Measurements from ENCODE around the gene MYH15. TPM values are rescaled to one million over a fixed set of nuclear protein-coding genes. Genes with fewer than 3 reads are reported as not detected.

The MYH15 gene
- total RNA-seq, 1 donor from 2014 or later = not detected

DNA sequence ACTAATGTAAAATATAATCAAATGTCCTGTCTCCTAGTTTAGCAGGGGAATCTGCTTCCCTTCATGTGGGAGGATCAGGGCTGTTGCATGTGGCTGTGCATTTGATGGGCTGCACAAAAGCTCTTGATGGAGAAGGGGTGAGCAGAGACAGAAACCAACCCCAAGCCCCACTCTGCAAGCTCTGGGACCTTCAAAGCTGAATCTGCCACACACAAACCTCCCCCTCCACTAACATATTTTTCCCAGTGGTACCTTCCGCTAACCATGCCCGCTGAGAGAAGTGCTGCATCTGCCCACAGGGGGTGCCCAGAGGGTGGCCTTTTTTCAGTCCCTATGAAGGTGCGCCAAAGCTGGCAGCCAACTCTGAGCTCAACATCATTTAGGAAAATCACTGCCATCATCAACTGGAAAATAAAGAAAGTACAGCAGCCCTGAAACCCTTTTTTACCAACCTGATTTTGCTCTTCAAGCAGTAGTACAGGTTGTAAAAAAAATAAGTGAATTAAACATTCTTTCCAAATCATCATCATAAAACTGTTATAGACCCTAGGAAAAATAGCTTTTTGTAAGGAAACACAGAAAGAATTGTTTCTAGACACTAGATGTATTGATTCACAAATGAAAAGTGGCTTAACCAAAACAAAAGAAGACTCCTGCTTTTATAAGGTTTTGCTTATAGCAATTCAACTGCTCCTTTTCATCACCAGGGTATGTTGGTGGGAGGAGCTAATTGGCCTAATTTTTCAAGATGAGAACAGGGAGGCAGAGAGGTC is 117.1 kb downstream of the MYH15 start:
- no peak for DNase-seq (ENCODE audit: extremely low spot score in 2 of 2)
- H3K9me3 ChIP-seq = no peaks in the 10 kb centered on the region
- intact Hi-C loops (cut with DNase I) = no loop called here
- TF ChIP-seq, protein P1, sequence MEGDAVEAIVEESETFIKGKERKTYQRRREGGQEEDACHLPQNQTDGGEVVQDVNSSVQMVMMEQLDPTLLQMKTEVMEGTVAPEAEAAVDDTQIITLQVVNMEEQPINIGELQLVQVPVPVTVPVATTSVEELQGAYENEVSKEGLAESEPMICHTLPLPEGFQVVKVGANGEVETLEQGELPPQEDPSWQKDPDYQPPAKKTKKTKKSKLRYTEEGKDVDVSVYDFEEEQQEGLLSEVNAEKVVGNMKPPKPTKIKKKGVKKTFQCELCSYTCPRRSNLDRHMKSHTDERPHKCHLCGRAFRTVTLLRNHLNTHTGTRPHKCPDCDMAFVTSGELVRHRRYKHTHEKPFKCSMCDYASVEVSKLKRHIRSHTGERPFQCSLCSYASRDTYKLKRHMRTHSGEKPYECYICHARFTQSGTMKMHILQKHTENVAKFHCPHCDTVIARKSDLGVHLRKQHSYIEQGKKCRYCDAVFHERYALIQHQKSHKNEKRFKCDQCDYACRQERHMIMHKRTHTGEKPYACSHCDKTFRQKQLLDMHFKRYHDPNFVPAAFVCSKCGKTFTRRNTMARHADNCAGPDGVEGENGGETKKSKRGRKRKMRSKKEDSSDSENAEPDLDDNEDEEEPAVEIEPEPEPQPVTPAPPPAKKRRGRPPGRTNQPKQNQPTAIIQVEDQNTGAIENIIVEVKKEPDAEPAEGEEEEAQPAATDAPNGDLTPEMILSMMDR (IDR thresholded peaks at IDR 0.05) = no peak
- TF ChIP-seq POLR2A (IDR thresholded peaks at IDR 0.05) (no peak), POLR2AphosphoS5 (IDR thresholded peaks at IDR 0.05; ENCODE audit: insufficient read depth in 1 of 2, low read depth in 1 of 2) (no peak)
- H3K36me3 ChIP-seq = no peaks in the 10 kb centered on the region
- no peak overlapping the region for H3K4me3 ChIP-seq
- no peak overlapping the region for H3K27ac ChIP-seq
- H3K27me3 ChIP-seq = no peaks in the 10 kb centered on the region
- peaks cover 23% of the 10 kb centered on the region for H3K4me1 ChIP-seq

DNA sequence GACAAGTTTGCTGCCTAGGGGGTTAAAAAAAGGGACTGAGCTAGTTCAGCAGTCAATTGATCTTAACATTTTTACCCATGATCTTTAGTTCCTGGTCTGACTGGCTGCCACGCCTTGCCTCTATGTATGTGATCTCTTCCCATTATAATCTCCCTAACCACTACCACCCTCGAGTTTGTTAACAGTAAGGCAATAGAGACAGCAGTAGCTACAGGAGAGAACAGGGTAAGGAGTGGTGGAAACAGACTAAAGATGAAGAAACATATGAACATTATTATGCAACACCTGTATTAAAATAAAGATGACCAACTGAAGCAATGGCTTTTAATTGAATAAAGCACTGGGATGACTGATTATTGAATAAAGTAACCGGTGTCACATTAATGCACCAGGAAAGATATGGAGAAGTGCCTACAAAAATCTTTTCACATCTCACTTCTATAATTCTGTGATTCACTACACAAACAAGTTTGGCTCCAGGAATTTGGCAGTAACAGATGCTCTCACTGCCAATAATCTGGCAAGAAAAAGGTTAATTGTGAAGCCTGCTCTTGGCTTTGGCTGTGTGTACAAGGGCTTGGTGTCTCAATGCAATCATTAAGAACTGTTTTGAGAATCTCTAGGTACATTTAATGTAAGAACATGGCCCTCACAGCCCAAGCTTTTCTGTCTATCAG is 118.3 kb downstream of the MYH15 start:
- no peaks in the 10 kb centered on the region for H3K9me3 ChIP-seq
- H3K4me3 ChIP-seq = no peak overlapping the region
- no peak for DNase-seq (ENCODE audit: extremely low spot score in 2 of 2)
- TF ChIP-seq POLR2AphosphoS5 (IDR thresholded peaks at IDR 0.05; ENCODE audit: insufficient read depth in 1 of 2, low read depth in 1 of 2) (no peak), POLR2A (IDR thresholded peaks at IDR 0.05) (no peak)
- TF ChIP-seq, protein P1 (IDR thresholded peaks at IDR 0.05) = no peak
- no peaks in the 10 kb centered on the region for H3K27me3 ChIP-seq
- no peaks in the 10 kb centered on the region for H3K36me3 ChIP-seq
- intact Hi-C loops (cut with DNase I) = no loop called here
- no peak overlapping the region for H3K27ac ChIP-seq
- peaks cover 23% of the 10 kb centered on the region for H3K4me1 ChIP-seq

DNA sequence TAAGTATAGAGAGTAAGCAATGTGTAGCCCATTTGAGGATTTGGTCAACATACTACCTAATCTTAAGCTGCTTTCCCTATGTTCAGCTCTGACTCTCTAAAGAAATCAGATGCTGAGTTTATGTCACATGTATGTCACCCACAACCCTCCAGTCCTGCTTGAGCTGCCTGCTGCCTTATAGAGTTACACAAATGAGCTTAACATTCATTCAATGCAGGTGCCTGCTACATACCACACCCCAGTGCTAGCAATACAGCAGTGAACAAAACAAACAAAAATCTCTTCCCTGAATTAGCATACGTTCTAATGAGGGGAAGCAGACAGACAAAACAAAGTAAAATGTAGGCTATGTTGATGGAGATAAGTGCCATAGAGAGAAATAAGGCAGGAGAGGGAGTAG is 121.0 kb downstream of the MYH15 start:
- H3K4me1 ChIP-seq = peaks cover 23% of the 10 kb centered on the region
- DNase-seq (ENCODE audit: extremely low spot score in 2 of 2) = no peak
- TF ChIP-seq, protein P1 (IDR thresholded peaks at IDR 0.05) = no peak
- TF ChIP-seq POLR2AphosphoS5 (IDR thresholded peaks at IDR 0.05; ENCODE audit: insufficient read depth in 1 of 2, low read depth in 1 of 2) = no peak
- H3K27me3 ChIP-seq = no peaks in the 10 kb centered on the region
- H3K36me3 ChIP-seq = no peaks in the 10 kb centered on the region
- no peak overlapping the region for H3K4me3 ChIP-seq
- H3K27ac ChIP-seq = no peak overlapping the region
- H3K9me3 ChIP-seq = no peaks in the 10 kb centered on the region
- intact Hi-C loops (cut with DNase I) = no loop called here

DNA sequence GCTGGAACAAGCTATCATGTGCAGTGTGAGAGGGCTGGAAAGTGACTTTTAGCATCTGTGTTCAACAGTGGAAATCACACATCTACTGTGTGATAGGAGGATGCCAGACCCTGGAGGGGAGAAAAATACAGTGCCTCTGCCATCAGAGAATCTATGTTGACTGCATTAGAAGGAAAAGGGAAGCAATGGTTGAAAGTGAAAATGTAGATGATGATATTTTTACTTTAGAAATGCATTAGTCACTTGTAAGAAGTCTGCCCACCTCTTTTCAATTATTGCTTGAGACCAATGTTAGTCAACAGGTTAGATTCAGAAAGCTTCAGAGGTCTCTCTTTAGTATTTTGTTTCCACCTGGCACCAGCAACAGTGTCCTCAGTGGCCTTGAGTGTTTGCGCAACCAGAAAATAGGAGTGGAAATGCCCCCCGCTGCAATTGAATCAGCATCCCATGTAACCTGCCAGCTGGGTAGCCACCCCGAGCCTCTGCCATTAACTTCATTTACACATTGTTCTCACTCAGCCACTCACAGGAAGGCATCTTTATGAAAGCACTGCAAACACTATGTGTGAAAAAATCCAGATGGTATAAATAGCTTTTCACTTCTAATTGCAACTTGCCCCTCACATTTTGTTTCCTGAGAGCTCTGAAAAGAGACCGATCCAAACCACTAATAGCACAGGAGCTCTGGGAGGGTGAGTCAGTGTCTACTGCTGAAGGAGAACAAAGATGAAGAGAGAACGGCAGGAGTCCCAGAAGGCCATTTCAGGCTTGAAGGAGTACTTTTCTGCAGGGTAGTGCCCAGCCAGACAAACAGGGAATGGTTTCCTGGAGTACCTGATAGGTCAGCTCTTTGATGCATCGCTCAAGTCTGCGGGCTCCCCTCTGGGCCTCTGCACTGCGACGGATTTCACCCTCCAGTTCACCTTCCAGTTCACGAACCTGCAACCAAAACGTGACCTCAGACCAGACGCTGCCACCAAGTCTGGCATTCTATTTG is 122.0 kb downstream of the MYH15 start:
- no peak overlapping the region for H3K27ac ChIP-seq
- intact Hi-C loops (cut with DNase I) = no loop called here
- no peak for DNase-seq (ENCODE audit: extremely low spot score in 2 of 2)
- TF ChIP-seq POLR2AphosphoS5 (IDR thresholded peaks at IDR 0.05; ENCODE audit: insufficient read depth in 1 of 2, low read depth in 1 of 2) (no peak), POLR2A (IDR thresholded peaks at IDR 0.05) (no peak)
- TF ChIP-seq, protein P1 (IDR thresholded peaks at IDR 0.05) = no peak
- no peaks in the 10 kb centered on the region for H3K27me3 ChIP-seq
- H3K9me3 ChIP-seq = no peaks in the 10 kb centered on the region
- H3K36me3 ChIP-seq = no peaks in the 10 kb centered on the region
- peaks cover 15% of the 10 kb centered on the region for H3K4me1 ChIP-seq
- no peak overlapping the region for H3K4me3 ChIP-seq

Measured in vagina (tissue), 2 donors.